MCF 10A (cell line): ENCODE data around the gene RGS3. TPM values are rescaled to one million over a fixed set of nuclear protein-coding genes. Genes with fewer than 3 reads are reported as not detected.

Experiments
- BruUV-seq: library from RNA; stranded (reverse); fragments of 400-500 nt; replicated peaks from 2 replicates; lab custom pipeline; 2021; lab: Mats Ljungman, UMichigan
- CTCF ChIA-PET: fragments of 300-600 bp; sonication (Branson Sonifier 250); formaldehyde crosslinking; extraction: SDS; loops from one replicate; lab custom pipeline; 2021; ENCODE audit warnings: antibody characterized with exemption, inconsistent platforms; lab: Yijun Ruan, JAX
- POLR2A ChIA-PET: fragments of 300-600, 350-650 bp; sonication (Branson Sonifier 250); formaldehyde crosslinking; extraction: SDS; loops from one replicate; lab custom pipeline; 2020; ENCODE audit warnings: antibody characterized with exemption, inconsistent platforms; lab: Yijun Ruan, JAX
- DNase-seq: peaks from one replicate; pipeline ENCODE4 v3.0.0-alpha.2; 2018; ENCODE audit not compliant: unreplicated experiment
- H3K27ac Mint-ChIP-seq: one replicate; pipeline ENCODE4 v1.8.0; 2022; ENCODE audit warnings: mild to moderate bottlenecking, low read depth, mixed read lengths; ENCODE audit not compliant: unreplicated experiment
- H3K27me3 Mint-ChIP-seq: one replicate; pipeline ENCODE4 v1.8.0; 2022; ENCODE audit warnings: mixed read lengths; ENCODE audit not compliant: insufficient read depth, unreplicated experiment
- H3K36me3 Mint-ChIP-seq: one replicate; pipeline ENCODE4 v1.8.0; 2022; ENCODE audit warnings: mild to moderate bottlenecking, moderate library complexity, mixed read lengths; ENCODE audit not compliant: insufficient read depth, unreplicated experiment
- H3K4me1 Mint-ChIP-seq: one replicate; pipeline ENCODE4 v1.8.0; 2022; ENCODE audit warnings: mixed read lengths; ENCODE audit not compliant: insufficient read depth, unreplicated experiment
- H3K4me3 Mint-ChIP-seq: one replicate; pipeline ENCODE4 v1.8.0; 2022; ENCODE audit warnings: mild to moderate bottlenecking, moderate library complexity, mixed read lengths; ENCODE audit not compliant: unreplicated experiment
- H3K9me3 Mint-ChIP-seq: one replicate; pipeline ENCODE4 v1.8.0; 2022; ENCODE audit warnings: mixed read lengths; ENCODE audit not compliant: unreplicated experiment
- CTCF ChIP-seq: fragments of 200-600 bp; IDR thresholded peaks from one replicate; pipeline ENCODE4 v1.8.0; 2022; ENCODE audit warnings: antibody characterized with exemption, mild to moderate bottlenecking; ENCODE audit not compliant: unreplicated experiment
- intact Hi-C: fragments of 100-400 bp; cut with micrococcal nuclease; formaldehyde crosslinking; loops from 2 replicates; pipeline ENCODE4 v1.14.1; 2022
- total RNA-seq: library from RNA; stranded (reverse); gene quantifications from 2 replicates; pipeline ENCODE4 v1.2.3, GENCODE V29; 2022

The RGS3 gene
- total RNA-seq, 1 experiment from 2014 or later, result 32.1 TPM

DNA sequence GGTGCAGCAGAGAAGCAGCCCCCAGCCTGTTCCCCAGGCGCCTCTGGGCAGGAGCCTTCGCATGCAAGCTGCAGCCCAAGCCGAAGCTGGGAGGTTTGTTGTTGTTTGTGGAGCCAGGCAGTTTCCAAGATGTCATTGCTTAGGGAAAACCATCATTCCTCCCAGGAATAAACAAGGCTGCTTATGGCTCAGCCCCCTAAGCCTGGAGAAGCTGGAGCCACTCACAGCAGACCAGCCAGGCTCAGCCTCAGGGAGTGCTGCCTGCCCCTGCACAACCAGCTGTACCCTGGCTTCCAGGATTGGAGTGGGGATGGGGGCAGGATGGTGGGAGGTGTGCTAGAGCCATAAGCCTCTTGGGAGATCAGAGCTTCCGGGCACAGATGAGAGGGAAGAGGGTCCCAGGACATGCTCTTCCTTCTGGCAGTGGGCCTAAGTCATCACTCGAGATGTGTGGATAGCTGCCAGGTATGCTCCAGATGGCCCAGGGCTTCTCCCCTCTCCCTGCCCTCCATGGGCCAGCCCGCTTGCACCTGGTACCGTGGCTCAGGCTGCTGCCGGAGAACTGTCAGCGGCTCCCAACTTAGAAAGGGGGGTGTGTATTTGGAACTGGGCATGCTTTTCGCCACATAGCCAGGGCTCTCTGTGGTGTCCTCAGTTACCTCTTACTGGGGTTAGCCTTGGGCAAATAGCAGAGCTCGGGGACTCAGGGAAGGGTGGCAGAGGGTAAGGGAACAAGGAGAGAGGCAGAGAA is 105.2 kb downstream of the RGS3 start:
- H3K27me3 Mint-ChIP-seq, result no peaks in the 10 kb centered on the region
- H3K27ac Mint-ChIP-seq, result no peak overlapping the region
- intact Hi-C loops, result no loop called here
- no TSS peak for BruUV-seq
- H3K4me3 Mint-ChIP-seq, result no peak overlapping the region
- TF ChIP-seq CTCF, result no peak
- POLR2A ChIA-PET, result no interaction called here
- DNase-seq, result no peak
- CTCF ChIA-PET, result interaction anchor here (1.3 kb wide), 1 partner anchor 87 kb away, joined by 5 read pairs; no protein-coding TSS in a partner anchor
- no peaks in the 10 kb centered on the region for H3K9me3 Mint-ChIP-seq
- peaks cover 34% of the 10 kb centered on the region for H3K4me1 Mint-ChIP-seq
- H3K36me3 Mint-ChIP-seq, result no peaks in the 10 kb centered on the region

GRCh38 chr9:113569472-113570060 is 106.0 kb downstream of the RGS3 start:
- no peak for DNase-seq
- no peak for TF ChIP-seq CTCF
- Mint-ChIP-seq H3K4me1 (peaks cover 41% of the 10 kb centered on the region), H3K27me3 (no peaks in the 10 kb centered on the region), H3K36me3 (peaks cover 2% of the 10 kb centered on the region), H3K27ac (peak overlapping the region; percentile 19), H3K4me3 (no peak overlapping the region), H3K9me3 (no peaks in the 10 kb centered on the region)
- intact Hi-C loops, result no loop called here
- ChIA-PET POLR2A (interaction anchor here (0.8 to 1.3 kb wide), 2 partner anchors 10 kb away, joined by 3 to 4 read pairs; no protein-coding TSS in a partner anchor), CTCF (interaction anchor here (1.3 to 2.2 kb wide), 2 partner anchors 86 kb away, joined by 5 to 10 read pairs; no protein-coding TSS in a partner anchor)
- BruUV-seq, result no TSS peak

GRCh38 chr9:113570106-113570505 is 106.6 kb downstream of the RGS3 start:
- ChIA-PET CTCF (interaction anchor here (2.2 kb wide), 1 partner anchor 85 kb away, joined by 10 read pairs; no protein-coding TSS in a partner anchor), POLR2A (interaction anchor here (0.8 to 1.3 kb wide), 3 partner anchors 9 to 160 kb away, joined by 3 to 5 read pairs (median 4); partner anchors contain the start of genes C9orf43 and POLE3)
- H3K36me3 Mint-ChIP-seq, result peaks cover 4% of the 10 kb centered on the region
- TF ChIP-seq CTCF, result no peak
- no peak overlapping the region for H3K4me3 Mint-ChIP-seq
- no TSS peak for BruUV-seq
- intact Hi-C loops, result no loop called here
- H3K27ac Mint-ChIP-seq, result peak overlapping the region; percentile 19
- H3K27me3 Mint-ChIP-seq, result no peaks in the 10 kb centered on the region
- H3K4me1 Mint-ChIP-seq, result peaks cover 39% of the 10 kb centered on the region
- DNase-seq, result no peak
- no peaks in the 10 kb centered on the region for H3K9me3 Mint-ChIP-seq
